ENCODE measurements around the gene UBA6.
"Not testable (repeated sequence)": the region's sequence is repeated elsewhere in the genome, so short reads cannot be mapped to it uniquely, and the experiment has no call there.

GRCh38 chr4:67706682-67707081 lies 5.7 kb upstream of the UBA6 start:
- TF ChIP-seq, protein P1, sequence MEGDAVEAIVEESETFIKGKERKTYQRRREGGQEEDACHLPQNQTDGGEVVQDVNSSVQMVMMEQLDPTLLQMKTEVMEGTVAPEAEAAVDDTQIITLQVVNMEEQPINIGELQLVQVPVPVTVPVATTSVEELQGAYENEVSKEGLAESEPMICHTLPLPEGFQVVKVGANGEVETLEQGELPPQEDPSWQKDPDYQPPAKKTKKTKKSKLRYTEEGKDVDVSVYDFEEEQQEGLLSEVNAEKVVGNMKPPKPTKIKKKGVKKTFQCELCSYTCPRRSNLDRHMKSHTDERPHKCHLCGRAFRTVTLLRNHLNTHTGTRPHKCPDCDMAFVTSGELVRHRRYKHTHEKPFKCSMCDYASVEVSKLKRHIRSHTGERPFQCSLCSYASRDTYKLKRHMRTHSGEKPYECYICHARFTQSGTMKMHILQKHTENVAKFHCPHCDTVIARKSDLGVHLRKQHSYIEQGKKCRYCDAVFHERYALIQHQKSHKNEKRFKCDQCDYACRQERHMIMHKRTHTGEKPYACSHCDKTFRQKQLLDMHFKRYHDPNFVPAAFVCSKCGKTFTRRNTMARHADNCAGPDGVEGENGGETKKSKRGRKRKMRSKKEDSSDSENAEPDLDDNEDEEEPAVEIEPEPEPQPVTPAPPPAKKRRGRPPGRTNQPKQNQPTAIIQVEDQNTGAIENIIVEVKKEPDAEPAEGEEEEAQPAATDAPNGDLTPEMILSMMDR (IDR thresholded peaks at IDR 0.05; ENCODE audit: borderline replicate concordance, extremely low read depth, low read length, poor library complexity, severe bottlenecking), result not testable (repeated sequence)
- TF ChIP-seq EZH2 (IDR thresholded peaks at IDR 0.05; ENCODE audit: borderline replicate concordance, low read depth, low read length, severe bottlenecking), result not testable (repeated sequence)
